Inflammatory macrophage treated with lipopolysaccharide for 4 hours (primary cell): ENCODE measurements around the gene ZNF219.

Experiments used
- DNase-seq: peaks from one replicate; pipeline ENCODE4 v3.0.0-alpha.2; 2020

Gene ZNF219

GRCh38 chr14:21066882-21067502 is 31.5 kb downstream of the ZNF219 start:
- DNase-seq: peak; percentile 20

DNA sequence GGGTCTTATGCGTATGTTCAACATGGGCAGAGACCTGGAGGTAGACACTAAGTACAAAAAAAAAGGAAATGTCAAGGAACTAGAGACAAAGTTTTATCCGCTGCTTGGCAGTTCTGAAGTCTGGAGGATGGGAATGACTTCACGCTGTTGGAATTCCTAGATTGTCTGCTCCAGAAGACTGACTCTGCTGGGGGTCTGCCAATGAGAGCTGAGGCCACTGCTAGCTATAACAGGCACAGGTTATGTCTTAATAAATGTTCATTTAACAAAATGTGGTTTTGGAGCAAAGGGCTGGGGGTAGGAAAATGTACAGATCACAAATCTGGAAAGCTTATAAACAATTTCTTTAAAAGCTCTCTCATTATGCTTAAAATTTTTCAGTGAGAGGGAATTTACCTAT is 35.0 kb downstream of the ZNF219 start:
- DNase-seq: no peak

DNA sequence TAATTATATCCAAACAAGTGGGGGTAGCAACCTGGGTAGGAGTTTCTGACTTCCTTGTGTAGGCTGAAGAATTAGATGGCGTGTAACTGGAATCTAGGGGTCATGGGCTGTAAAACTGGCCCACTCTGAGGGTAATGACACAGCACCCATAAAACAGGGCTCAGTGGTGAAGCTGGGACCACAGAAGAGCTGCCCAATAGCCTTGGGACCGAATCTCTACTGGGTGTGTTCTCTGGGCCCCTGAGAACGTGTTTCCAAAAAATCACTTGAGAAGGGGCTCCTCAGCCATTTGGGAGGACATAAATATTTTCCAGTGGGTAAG is 37.1 kb downstream of the ZNF219 start:
- no peak for DNase-seq

DNA sequence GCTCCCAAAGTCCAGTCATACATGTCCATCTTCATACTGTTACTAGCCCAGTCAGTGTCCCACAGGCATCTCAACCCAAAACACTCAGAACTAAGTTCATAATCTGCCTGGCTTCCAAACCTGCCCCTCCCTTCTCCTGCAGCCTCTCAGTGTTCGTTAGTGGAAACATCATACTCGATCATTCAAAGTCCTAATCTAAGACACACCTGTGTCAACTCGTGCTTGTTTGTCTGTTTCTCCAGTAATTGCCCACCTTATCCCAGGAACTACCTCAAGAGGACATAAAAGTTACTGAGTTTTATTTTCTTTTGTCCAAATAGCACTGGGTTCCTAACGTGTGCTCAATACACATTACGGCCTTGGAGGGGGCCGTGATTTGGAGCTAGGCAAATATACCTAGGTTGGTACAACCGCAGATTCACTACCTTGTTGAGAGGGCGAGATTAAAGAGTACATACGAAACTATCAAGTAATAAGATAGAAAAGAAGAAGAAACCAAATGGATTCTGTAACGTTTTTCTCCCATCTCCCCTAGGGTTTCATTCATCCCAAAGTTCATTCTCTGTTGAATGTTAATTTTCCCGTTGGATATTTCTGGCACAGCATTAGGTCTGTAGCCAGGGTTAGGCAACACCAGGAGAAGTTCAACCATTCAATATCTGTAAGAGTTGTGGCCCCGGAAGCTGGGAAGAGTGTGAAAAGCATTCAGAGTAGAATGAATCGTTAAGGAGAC is 37.7 kb downstream of the ZNF219 start:
- DNase-seq: no peak

GRCh38 chr14:21059842-21060613 is 38.4 kb downstream of the ZNF219 start:
- DNase-seq: no peak

GRCh38 chr14:21058903-21059302 is 39.6 kb downstream of the ZNF219 start:
- no peak for DNase-seq

- peak; percentile 21 for DNase-seq
Observed at GRCh38 chr14:21057803-21058675, 40.4 kb downstream of the ZNF219 start, which contains the start of gene RNASE8. Gene RNASE8, plus strand, starts transcription at chr14:21057822. Its CDS starts 71 bp downstream, at chr14:21057893.

DNA sequence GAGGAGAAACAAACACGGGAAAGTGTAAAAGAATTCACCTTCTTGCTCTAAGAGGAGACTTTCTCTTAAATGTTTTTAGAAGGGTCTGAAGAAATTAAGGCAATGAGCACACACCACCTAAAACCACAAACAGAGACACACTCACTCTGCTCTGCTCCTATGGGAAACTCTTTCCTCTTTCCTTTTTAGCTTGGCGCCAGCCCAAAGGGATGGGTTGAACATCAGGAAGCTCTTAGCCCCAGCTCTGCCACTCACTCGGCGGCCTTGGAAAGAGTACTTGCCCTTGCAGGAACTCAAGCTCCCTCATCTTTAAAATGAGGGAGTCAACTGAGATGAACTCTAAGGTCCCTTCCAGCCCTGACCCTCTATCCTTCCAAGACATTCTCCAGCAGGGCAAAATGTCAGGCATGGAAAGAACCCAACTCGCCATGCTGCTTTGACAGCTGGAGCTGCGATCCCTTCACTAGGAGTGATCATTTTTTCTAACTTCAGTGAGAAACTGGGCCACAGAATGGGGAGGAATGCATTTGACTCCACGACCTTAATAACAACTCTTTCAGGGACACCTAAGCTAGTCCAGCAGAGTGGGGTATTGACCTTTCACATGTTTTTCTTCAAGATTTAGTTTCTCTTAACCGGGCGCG is 41.8 kb downstream of the ZNF219 start:
- no peak for DNase-seq

GRCh38 chr14:21055432-21056117 is 42.9 kb downstream of the ZNF219 start:
- DNase-seq: no peak

DNA sequence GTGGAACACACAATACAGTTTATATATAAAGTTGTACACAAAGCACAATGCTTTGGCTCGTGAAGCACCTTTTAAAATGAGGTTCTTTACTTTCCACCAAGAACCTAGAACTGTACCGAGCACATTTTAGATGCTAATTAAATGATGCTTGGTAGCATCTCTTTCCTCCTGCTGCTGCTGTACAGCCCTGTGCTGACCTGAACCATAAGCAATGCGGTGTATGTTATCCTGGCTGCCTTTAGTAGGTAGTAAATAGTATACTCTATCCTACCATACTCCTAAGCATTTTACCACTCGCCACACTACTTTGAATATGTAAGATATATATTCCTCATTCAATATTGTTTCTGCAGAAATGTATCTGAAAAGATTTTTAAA is 43.7 kb downstream of the ZNF219 start:
- DNase-seq: no peak

DNA sequence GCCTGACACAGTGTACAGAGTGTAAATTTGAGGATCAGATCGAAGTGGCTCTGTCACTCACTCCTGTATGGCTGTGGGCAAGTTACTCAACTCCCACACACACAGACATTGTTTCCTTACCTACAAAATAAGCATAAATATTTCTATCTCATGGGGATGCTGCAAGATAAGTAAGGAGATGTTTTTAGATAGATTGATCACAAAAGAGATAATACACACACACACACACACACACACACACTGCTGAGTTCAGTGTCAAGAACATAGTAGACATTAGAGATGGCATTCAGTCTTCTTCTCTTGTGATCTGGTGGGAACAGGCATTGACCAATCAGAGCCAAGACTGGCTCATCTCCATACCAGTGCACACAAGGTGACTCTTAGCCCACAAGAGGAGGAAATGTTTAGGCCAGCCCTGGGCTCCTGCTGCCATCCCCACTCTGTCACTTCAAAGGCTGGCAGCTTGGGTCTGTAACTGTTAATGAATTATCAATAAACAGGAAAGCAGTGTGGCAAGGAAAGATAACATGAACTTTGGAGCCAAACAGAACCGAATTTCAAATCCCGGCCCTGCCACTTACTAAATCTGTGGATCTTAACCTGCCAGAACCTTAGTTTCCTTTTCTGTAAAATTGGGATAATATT is 44.2 kb downstream of the ZNF219 start:
- no peak for DNase-seq

- no peak for DNase-seq
Observed at GRCh38 chr14:21053184-21054122, 45.0 kb downstream of the ZNF219 start.

- peak; percentile 47 for DNase-seq
Observed at GRCh38 chr14:21050597-21050996, 47.9 kb downstream of the ZNF219 start.

GRCh38 chr14:21049271-21049673 is 49.2 kb downstream of the ZNF219 start:
- no peak for DNase-seq

DNA sequence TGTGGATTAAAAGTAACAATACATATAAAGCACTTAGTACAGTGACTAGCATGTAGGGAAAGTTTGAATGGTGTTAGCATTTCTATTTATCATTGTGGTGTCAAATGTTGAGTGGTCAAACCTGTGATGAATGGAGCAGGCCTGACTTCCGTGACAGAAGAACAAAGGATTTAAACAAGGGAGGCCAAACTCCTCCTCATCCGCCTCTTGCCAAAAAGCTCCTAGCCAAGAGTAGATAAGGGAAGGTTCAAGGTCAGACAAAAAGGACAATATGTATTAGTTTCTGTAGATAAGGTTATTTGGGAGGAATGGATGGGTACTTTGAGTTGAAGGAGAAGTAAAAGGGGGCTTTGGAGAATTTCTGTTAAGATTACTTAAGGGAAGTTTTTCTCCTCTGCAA is 49.8 kb downstream of the ZNF219 start:
- no peak for DNase-seq

DNA sequence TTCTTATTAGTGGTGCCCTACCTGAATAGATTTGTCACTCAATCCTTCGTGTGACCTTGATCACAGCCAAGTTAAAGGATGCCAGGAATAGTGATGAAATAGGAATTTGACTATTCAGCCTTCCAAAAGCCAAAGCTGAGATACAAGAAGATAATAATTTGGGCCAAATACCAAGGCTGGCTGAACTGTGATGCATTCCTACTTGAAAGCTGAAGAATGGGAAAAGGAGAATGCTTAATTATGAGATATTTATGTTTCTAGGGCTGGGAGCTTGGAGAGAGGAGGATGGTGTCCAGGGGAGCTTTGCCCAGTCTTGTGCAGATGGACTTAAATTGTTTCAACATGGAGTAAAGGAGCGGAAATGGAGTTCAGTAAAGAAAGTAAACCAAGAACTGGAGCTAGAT is 51.1 kb downstream of the ZNF219 start:
- DNase-seq: no peak

GRCh38 chr14:21043974-21044618 is 54.4 kb downstream of the ZNF219 start:
- DNase-seq: no peak

DNA sequence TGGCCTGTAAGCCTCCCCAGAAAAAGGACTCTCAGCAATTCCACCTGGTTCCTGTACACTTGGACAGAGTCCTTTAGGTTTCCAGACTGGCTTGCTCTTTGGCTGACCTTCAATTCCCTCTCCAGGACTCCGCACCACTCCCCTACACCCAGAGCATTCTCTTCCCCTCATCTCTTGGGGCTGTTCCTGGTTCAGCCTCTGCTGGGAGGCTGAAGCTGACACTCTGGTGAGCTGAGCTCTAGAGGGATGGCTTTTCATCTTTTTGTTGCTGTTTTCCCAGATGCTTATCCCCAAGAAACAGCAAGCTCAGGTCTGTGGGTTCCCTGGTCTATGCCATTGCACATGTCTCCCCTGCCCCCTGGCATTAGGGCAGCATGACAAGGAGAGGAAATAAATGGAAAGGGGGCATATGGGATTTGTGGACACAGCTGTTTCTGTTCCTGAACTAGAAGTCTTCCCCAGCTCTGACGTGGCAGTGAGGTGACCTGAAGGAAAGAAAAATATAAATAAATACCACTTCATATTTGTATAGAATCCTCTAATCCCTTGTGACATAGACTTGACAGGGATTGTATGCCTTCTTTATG is 55.0 kb downstream of the ZNF219 start:
- DNase-seq: no peak

DNA sequence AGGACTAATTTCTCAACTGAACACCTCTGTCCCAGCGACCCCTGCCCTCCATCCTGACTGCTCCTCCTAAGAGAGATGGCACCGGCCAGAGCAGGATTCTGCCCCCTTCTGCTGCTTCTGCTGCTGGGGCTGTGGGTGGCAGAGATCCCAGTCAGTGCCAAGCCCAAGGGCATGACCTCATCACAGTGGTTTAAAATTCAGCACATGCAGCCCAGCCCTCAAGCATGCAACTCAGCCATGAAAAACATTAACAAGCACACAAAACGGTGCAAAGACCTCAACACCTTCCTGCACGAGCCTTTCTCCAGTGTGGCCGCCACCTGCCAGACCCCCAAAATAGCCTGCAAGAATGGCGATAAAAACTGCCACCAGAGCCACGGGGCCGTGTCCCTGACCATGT is 55.5 kb downstream of the ZNF219 start:
- peak; percentile 27 for DNase-seq
